ENCODE measurements around the gene RPS6KA2. TPM values are rescaled to one million over a fixed set of nuclear protein-coding genes. Genes with fewer than 3 reads are reported as not detected.
A peak's percentile ranks its signal among the peaks of the same experiment; 100 is the strongest.
"Not testable (repeated sequence)": the region's sequence is repeated elsewhere in the genome, so short reads cannot be mapped to it uniquely, and the experiment has no call there.

RPS6KA2 gene
- total and polyA plus RNA-seq, 4 experiments from 2014 or later = 1.1 to 10.6 (median 6.6) TPM

DNA sequence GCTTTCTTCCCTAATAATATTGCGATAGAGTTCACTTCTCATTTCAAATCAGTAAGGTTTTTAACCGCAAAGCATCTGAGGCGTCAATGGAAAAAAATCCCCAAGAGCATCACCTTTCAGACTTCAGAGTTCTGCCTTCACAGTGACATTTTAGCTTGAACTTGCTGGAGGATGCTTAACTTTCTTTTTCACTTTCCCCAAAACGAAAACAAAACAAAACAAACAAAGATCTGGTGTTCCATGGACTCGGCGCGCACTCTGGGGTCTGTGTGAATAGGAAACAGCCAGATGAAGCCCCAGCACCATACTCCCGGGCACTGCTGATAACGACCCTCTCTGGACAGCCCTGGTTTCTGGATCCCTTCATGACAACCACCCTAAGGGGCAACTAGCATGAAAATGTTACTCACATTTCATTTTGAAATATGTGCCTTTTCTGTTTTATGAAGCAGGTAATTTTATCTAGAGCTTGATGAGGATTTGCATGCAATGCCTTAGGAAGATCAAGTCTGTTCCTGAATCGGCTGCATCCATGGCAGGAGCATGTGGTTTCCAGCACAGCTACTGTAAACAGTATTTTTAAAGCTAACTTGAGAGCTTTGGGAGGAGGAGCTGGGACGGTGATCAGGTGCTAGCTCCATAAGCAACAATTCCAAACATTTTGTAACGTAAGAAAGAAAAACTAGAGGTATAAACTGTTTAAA is 85.0 kb downstream of the RPS6KA2 start:
- DNase-seq = peak; percentile 22 to 49 (median 27)
- H3K4me3 ChIP-seq (ENCODE audit: low read length in 2 of 2) = peak overlapping the region in 1 of 2 donors; percentile 51
- intact Hi-C loops (cut with micrococcal nuclease) = loop anchor here (1.0 to 5.0 kb wide), 2 partner anchors 55 to 85 kb away; partner anchors contain the start of gene RPS6KA2
- Mint-ChIP-seq H3K4me1 (peaks cover 18 to 38% (median 28%) of the 10 kb centered on the region in 4 donors), H3K9me3 (peaks cover 0 to 2% (median 0%) of the 10 kb centered on the region in 8 donors), H3K36me3 (peaks cover 0 to 3% of the 10 kb centered on the region in 2 donors), H3K27ac (peak overlapping the region; percentile 81 to 97 (median 91)), H3K4me3 (peak overlapping the region; percentile 72 to 92 (median 88)), H3K27me3 (no peaks in the 10 kb centered on the region)
- no peaks in the 10 kb centered on the region for H3K9me3 ChIP-seq (ENCODE audit: control insufficient read depth in 1 of 2, low read length in 2 of 2)
- H3K27ac ChIP-seq (ENCODE audit: low read depth, low read length) = peak overlapping the region; percentile 66
- no peaks in the 10 kb centered on the region for H3K27me3 ChIP-seq (ENCODE audit: insufficient read depth, low read length)
- ChIA-PET CTCF (ENCODE audit: partially characterized antibody) (interaction anchor here (1.1 to 1.3 kb wide), 3 partner anchors 107 to 266 kb away, joined by 3 to 4 read pairs (median 3); no protein-coding TSS in a partner anchor), POLR2A (ENCODE audit: partially characterized antibody) (interaction anchor here (0.8 to 2.6 kb wide), 10 partner anchors 8 to 131 kb away, joined by 3 to 29 read pairs (median 4); partner anchors contain the start of gene RPS6KA2)
- no peaks in the 10 kb centered on the region for H3K36me3 ChIP-seq (ENCODE audit: insufficient read depth, low read length)
- peaks cover 24% of the 10 kb centered on the region for H3K4me1 ChIP-seq (ENCODE audit: insufficient read depth, low read length)

DNA sequence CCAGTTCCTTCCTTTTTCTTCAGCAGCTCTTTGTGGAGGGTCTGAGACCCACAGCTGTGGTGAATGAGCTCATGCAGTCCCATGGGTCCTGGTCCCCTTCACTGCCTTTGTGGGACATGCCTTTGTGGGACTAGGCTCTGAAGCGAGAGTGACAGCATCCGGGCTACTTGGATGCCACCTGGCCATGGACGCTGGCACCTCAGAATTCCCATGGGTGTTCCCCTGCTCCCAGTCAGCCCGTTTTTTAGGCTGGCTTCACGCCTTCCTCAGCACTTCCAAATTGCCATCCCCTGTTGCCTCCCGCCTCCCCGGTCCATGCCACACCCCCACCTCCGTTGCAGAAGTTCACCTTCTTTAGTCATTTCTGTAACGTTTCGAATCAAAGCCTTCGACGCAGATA is 85.7 kb downstream of the RPS6KA2 start:
- intact Hi-C loops (cut with micrococcal nuclease) = loop anchor here (1.0 to 5.0 kb wide), 2 partner anchors 54 to 86 kb away; partner anchors contain the start of gene RPS6KA2
- Histone ChIP-seq H3K4me1 (ENCODE audit: insufficient read depth, low read length) (peaks cover 24% of the 10 kb centered on the region), H3K27ac (ENCODE audit: low read depth, low read length) (peak overlapping the region; percentile 66), H3K4me3 (ENCODE audit: low read length in 2 of 2) (peak overlapping the region in 1 of 2 donors; percentile 51), H3K9me3 (ENCODE audit: control insufficient read depth in 1 of 2, low read length in 2 of 2) (no peaks in the 10 kb centered on the region), H3K27me3 (ENCODE audit: insufficient read depth, low read length) (no peaks in the 10 kb centered on the region), H3K36me3 (ENCODE audit: insufficient read depth, low read length) (no peaks in the 10 kb centered on the region)
- ChIA-PET CTCF (ENCODE audit: partially characterized antibody) (interaction anchor here (1.3 kb wide), 2 partner anchors 130 to 265 kb away, joined by 3 to 4 read pairs; no protein-coding TSS in a partner anchor), POLR2A (ENCODE audit: partially characterized antibody) (interaction anchor here (0.6 to 2.6 kb wide), 14 partner anchors 9 to 199 kb away, joined by 3 to 29 read pairs (median 4); partner anchors contain the start of genes RPS6KA2 and SFT2D1)
- peaks cover 0 to 3% of the 10 kb centered on the region in 2 donors for H3K36me3 Mint-ChIP-seq
- no peaks in the 10 kb centered on the region for H3K27me3 Mint-ChIP-seq
- peak in 2 of 5 donors; percentile 3 to 43 for DNase-seq
- H3K9me3 Mint-ChIP-seq = peaks cover 0 to 2% (median 0%) of the 10 kb centered on the region in 8 donors
- H3K27ac Mint-ChIP-seq = peak overlapping the region; percentile 81 to 97 (median 91)
- peaks cover 18 to 38% (median 28%) of the 10 kb centered on the region in 4 donors for H3K4me1 Mint-ChIP-seq
- peak overlapping the region; percentile 72 to 92 (median 88) for H3K4me3 Mint-ChIP-seq

DNA sequence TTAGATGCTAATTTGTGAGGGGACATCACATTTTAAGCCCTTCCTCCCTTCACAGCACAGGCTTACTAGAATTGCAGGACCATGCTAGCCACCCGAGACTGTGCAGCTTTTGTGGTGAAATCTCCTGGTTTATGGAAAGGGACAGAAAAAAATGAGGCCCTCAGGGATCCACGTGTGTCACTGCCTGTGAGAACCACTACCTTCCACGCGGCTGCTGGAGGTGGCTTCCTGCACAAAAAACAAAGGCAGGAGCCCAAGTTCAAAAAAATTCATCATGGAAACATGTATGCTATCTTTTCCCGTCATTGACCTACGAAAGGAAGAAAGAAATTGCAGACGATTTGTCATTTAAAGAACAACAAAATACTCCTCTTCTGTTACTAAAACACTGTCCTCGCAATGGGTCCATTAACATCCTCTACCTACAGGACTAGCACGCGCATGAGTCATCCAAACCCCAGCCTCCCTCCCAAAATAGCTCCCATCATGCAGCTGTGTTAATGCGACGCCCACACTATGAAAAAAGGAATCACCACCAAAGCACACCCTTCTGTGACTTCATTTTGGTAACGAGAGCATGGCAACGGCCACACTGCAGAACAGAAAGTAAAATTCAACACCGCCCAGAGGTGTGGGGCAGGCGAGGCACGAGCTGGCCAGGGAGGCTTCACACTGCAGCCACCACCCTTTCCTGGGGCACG is 86.3 kb downstream of the RPS6KA2 start:
- peak; percentile 64 to 88 (median 70) for DNase-seq
- Histone ChIP-seq H3K9me3 (ENCODE audit: control insufficient read depth in 1 of 2, low read length in 2 of 2) (no peaks in the 10 kb centered on the region), H3K27ac (ENCODE audit: low read depth, low read length) (peak overlapping the region; percentile 66), H3K27me3 (ENCODE audit: insufficient read depth, low read length) (no peaks in the 10 kb centered on the region), H3K36me3 (ENCODE audit: insufficient read depth, low read length) (no peaks in the 10 kb centered on the region), H3K4me3 (ENCODE audit: low read length in 2 of 2) (peak overlapping the region in 1 of 2 donors; percentile 51), H3K4me1 (ENCODE audit: insufficient read depth, low read length) (peaks cover 24% of the 10 kb centered on the region)
- Mint-ChIP-seq H3K4me1 (peaks cover 18 to 38% (median 28%) of the 10 kb centered on the region in 4 donors), H3K27ac (peak overlapping the region; percentile 81 to 97 (median 91)), H3K27me3 (no peaks in the 10 kb centered on the region), H3K9me3 (peaks cover 0 to 2% (median 0%) of the 10 kb centered on the region in 8 donors), H3K4me3 (peak overlapping the region; percentile 72 to 92 (median 88)), H3K36me3 (peaks cover 0 to 3% of the 10 kb centered on the region in 2 donors)
- ChIA-PET CTCF (ENCODE audit: partially characterized antibody) (interaction anchor here (1.3 kb wide), 2 partner anchors 129 to 265 kb away, joined by 3 to 4 read pairs; no protein-coding TSS in a partner anchor), POLR2A (ENCODE audit: partially characterized antibody) (interaction anchor here (0.6 to 2.6 kb wide), 12 partner anchors 13 to 198 kb away, joined by 3 to 29 read pairs (median 4); partner anchors contain the start of genes RPS6KA2 and SFT2D1)
- intact Hi-C loops (cut with micrococcal nuclease) = loop anchor here (1.0 to 5.0 kb wide), 2 partner anchors 53 to 87 kb away; partner anchors contain the start of gene RPS6KA2

DNA sequence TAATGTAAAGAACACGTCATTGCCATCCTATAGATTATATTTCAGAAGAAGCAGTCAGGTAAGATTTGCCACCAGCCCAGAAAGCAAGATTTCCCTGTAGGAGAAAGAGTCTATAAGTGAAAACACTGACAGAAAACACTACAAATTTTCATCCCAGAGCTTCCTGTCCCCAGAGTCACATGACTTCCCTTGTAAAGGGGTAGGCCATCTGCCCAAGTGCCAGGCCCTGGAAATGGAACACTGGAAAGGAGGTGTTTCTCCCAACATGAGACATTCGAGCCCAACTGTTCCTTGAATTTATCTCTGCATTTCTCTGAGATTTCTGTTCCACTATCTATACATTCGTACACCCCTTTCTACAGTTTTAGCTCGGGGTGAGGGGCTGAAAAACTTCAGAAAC is 87.5 kb downstream of the RPS6KA2 start:
- peak overlapping the region in 1 of 8 donors; percentile 17 for H3K4me3 Mint-ChIP-seq

GRCh38 chr6:166539011-166539385 is 88.1 kb downstream of the RPS6KA2 start:
- peaks cover 24% of the 10 kb centered on the region for H3K4me1 ChIP-seq (ENCODE audit: insufficient read depth, low read length)
- H3K9me3 Mint-ChIP-seq; H3K27ac ChIP-seq (ENCODE audit: low read depth, low read length); H3K27ac Mint-ChIP-seq; H3K36me3 ChIP-seq (ENCODE audit: insufficient read depth, low read length); H3K27me3 ChIP-seq (ENCODE audit: insufficient read depth, low read length); intact Hi-C loops (cut with micrococcal nuclease); H3K4me3 Mint-ChIP-seq; H3K9me3 ChIP-seq (ENCODE audit: control insufficient read depth in 1 of 2, low read length in 2 of 2); DNase-seq; POLR2A ChIA-PET (ENCODE audit: partially characterized antibody); H3K4me3 ChIP-seq (ENCODE audit: low read length in 2 of 2); CTCF ChIA-PET (ENCODE audit: partially characterized antibody); H3K27me3 Mint-ChIP-seq; H3K36me3 Mint-ChIP-seq: not testable (repeated sequence)
- peaks cover 18 to 38% (median 28%) of the 10 kb centered on the region in 4 donors for H3K4me1 Mint-ChIP-seq

More for the DNA sequence above, 87.5 kb downstream of the RPS6KA2 start:
- Mint-ChIP-seq H3K4me1 (peaks cover 18 to 38% (median 28%) of the 10 kb centered on the region in 4 donors), H3K27me3 (no peaks in the 10 kb centered on the region), H3K27ac (peak overlapping the region in 2 of 7 donors; percentile 16 to 25), H3K36me3 (peaks cover 0 to 10% of the 10 kb centered on the region in 2 donors), H3K9me3 (peaks cover 0 to 2% (median 0%) of the 10 kb centered on the region in 8 donors)
- H3K4me3 ChIP-seq (ENCODE audit: low read length in 2 of 2) = no peak overlapping the region
- H3K27me3 ChIP-seq (ENCODE audit: insufficient read depth, low read length) = no peaks in the 10 kb centered on the region
- ChIA-PET POLR2A (ENCODE audit: partially characterized antibody) (no interaction called here), CTCF (ENCODE audit: partially characterized antibody) (no interaction called here)
- H3K27ac ChIP-seq (ENCODE audit: low read depth, low read length) = no peak overlapping the region
- H3K4me1 ChIP-seq (ENCODE audit: insufficient read depth, low read length) = peaks cover 24% of the 10 kb centered on the region
- no peaks in the 10 kb centered on the region for H3K36me3 ChIP-seq (ENCODE audit: insufficient read depth, low read length)
- intact Hi-C loops (cut with micrococcal nuclease) = no loop called here
- H3K9me3 ChIP-seq (ENCODE audit: control insufficient read depth in 1 of 2, low read length in 2 of 2) = no peaks in the 10 kb centered on the region
- no peak for DNase-seq

DNA sequence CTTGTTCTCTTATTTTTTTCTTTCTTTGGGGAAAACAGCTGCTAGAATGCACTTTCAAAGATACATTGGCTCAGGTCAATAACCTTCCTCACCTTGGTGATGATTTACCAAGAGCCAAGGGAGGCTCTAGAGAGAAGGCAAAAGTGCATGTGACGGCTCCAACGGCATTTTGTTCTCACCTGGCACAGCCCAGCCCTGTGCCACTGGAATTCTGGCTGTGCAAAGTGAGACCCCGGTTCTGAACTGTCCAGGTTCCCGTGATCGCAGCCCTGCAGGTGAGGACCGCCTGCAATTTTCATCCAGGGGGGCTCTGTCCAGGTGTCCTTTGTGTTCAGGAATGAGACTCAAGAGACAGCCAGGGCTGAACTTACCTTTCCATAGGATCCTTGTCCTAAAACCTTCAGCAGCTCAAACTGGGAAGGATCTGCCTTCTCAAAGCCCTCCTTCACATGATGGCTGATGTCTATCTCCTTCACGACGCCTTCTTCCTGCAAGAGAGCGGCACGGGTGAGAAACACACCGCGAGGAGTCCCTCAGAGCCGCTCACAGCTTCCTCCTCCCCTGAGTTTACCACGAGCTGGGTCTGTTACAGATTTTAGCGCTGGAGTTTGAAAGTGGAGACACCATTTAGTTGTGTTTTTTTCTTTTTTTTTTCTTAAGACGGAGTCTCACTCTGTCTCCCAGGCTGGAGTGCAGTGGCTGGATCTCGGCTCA is 88.6 kb downstream of the RPS6KA2 start:
- DNase-seq = no peak
- no peak overlapping the region for H3K27ac ChIP-seq (ENCODE audit: low read depth, low read length)
- peaks cover 24% of the 10 kb centered on the region for H3K4me1 ChIP-seq (ENCODE audit: insufficient read depth, low read length)
- H3K9me3 ChIP-seq (ENCODE audit: control insufficient read depth in 1 of 2, low read length in 2 of 2) = no peaks in the 10 kb centered on the region
- no peak overlapping the region for H3K27ac Mint-ChIP-seq
- no peaks in the 10 kb centered on the region for H3K36me3 ChIP-seq (ENCODE audit: insufficient read depth, low read length)
- no peaks in the 10 kb centered on the region for H3K27me3 ChIP-seq (ENCODE audit: insufficient read depth, low read length)
- ChIA-PET CTCF (ENCODE audit: partially characterized antibody) (no interaction called here), POLR2A (ENCODE audit: partially characterized antibody) (no interaction called here)
- peak overlapping the region in 1 of 8 donors; percentile 21 for H3K4me3 Mint-ChIP-seq
- intact Hi-C loops (cut with micrococcal nuclease) = no loop called here
- peaks cover 18 to 36% (median 28%) of the 10 kb centered on the region in 4 donors for H3K4me1 Mint-ChIP-seq
- H3K9me3 Mint-ChIP-seq = peaks cover 0 to 2% (median 0%) of the 10 kb centered on the region in 8 donors
- H3K4me3 ChIP-seq (ENCODE audit: low read length in 2 of 2) = no peak overlapping the region
- H3K36me3 Mint-ChIP-seq = peaks cover 0 to 8% of the 10 kb centered on the region in 2 donors
- H3K27me3 Mint-ChIP-seq = no peaks in the 10 kb centered on the region

All from CD4-positive, alpha-beta memory T cell (primary cell).